Nephron (organoid): Measurements from ENCODE around the gene CDKN2B-AS1.

Source experiments
- H3K27ac Mint-ChIP-seq, 3 experiments: 2 replicates each; pipeline ENCODE4 v1.8.0; 2020; ENCODE audit warnings: mixed read lengths in 3 of 3, mild to moderate bottlenecking in 2 of 3, moderate library complexity in 1 of 3
- H3K27me3 Mint-ChIP-seq: 2 replicates; pipeline ENCODE4 v1.8.0; 2021; ENCODE audit warnings: low read depth, mild to moderate bottlenecking, moderate library complexity, mixed read lengths
- H3K36me3 Mint-ChIP-seq: 2 replicates; pipeline ENCODE4 v1.8.0; 2020; ENCODE audit warnings: low read depth, mixed read lengths
- H3K4me1 Mint-ChIP-seq: 2 replicates; pipeline ENCODE4 v1.8.0; 2020; ENCODE audit warnings: mixed read lengths
- H3K4me3 Mint-ChIP-seq, 3 experiments: 2 replicates each; pipeline ENCODE4 v1.8.0; 2020; ENCODE audit warnings: mild to moderate bottlenecking in 3 of 3, mixed read lengths in 3 of 3, moderate library complexity in 2 of 3
- H3K9me3 Mint-ChIP-seq: 2 replicates; pipeline ENCODE4 v1.8.0; 2020; ENCODE audit warnings: mixed read lengths
- CTCF ChIP-seq, 3 experiments: fragments of 200-600 bp; sonication (generic); IDR thresholded peaks; one replicate each; pipeline ENCODE4 v1.5.0; 2021; ENCODE audit warnings: antibody characterized with exemption in 3 of 3; ENCODE audit not compliant: unreplicated experiment in 3 of 3

The CDKN2B-AS1 gene

GRCh38 chr9:22143799-22144625, 149.4 kb downstream of the CDKN2B-AS1 start:
- TF ChIP-seq CTCF (IDR thresholded peaks at IDR 0.05; ENCODE audit: unreplicated experiment in 3 of 3), result no peak
- no peaks in the 10 kb centered on the region for H3K27me3 Mint-ChIP-seq
- no peak overlapping the region for H3K27ac Mint-ChIP-seq
- H3K4me1 Mint-ChIP-seq, result no peaks in the 10 kb centered on the region
- no peak overlapping the region for H3K4me3 Mint-ChIP-seq
- no peaks in the 10 kb centered on the region for H3K36me3 Mint-ChIP-seq
- no peaks in the 10 kb centered on the region for H3K9me3 Mint-ChIP-seq

- no peaks in the 10 kb centered on the region for H3K27me3 Mint-ChIP-seq
- no peaks in the 10 kb centered on the region for H3K4me1 Mint-ChIP-seq
Measured at GRCh38 chr9:22146604-22147003, 152.0 kb downstream of the CDKN2B-AS1 start.

GRCh38 chr9:22147813-22148527, 153.4 kb downstream of the CDKN2B-AS1 start:
- H3K9me3 Mint-ChIP-seq, result no peaks in the 10 kb centered on the region
- no peak overlapping the region for H3K4me3 Mint-ChIP-seq
- no peaks in the 10 kb centered on the region for H3K36me3 Mint-ChIP-seq

More at GRCh38 chr9:22146604-22147003, 152.0 kb downstream of the CDKN2B-AS1 start:
- Mint-ChIP-seq H3K27ac (no peak overlapping the region), H3K4me3 (no peak overlapping the region), H3K36me3 (no peaks in the 10 kb centered on the region), H3K9me3 (no peaks in the 10 kb centered on the region)
- no peak for TF ChIP-seq CTCF (IDR thresholded peaks at IDR 0.05; ENCODE audit: unreplicated experiment in 3 of 3)

GRCh38 chr9:22148528-22148875, 153.9 kb downstream of the CDKN2B-AS1 start:
- TF ChIP-seq CTCF (IDR thresholded peaks at IDR 0.05; ENCODE audit: unreplicated experiment in 3 of 3), result no peak
- Mint-ChIP-seq H3K27ac (no peak overlapping the region), H3K9me3 (no peaks in the 10 kb centered on the region), H3K36me3 (no peaks in the 10 kb centered on the region), H3K4me1 (no peaks in the 10 kb centered on the region), H3K4me3 (no peak overlapping the region), H3K27me3 (no peaks in the 10 kb centered on the region)

More at GRCh38 chr9:22147813-22148527, 153.4 kb downstream of the CDKN2B-AS1 start:
- H3K27ac Mint-ChIP-seq, result no peak overlapping the region
- no peaks in the 10 kb centered on the region for H3K4me1 Mint-ChIP-seq
- no peaks in the 10 kb centered on the region for H3K27me3 Mint-ChIP-seq
- TF ChIP-seq CTCF (IDR thresholded peaks at IDR 0.05; ENCODE audit: unreplicated experiment in 3 of 3), result no peak

GRCh38 chr9:22148876-22149637, 154.5 kb downstream of the CDKN2B-AS1 start:
- Mint-ChIP-seq H3K4me3 (no peak overlapping the region), H3K27ac (no peak overlapping the region), H3K27me3 (no peaks in the 10 kb centered on the region), H3K36me3 (no peaks in the 10 kb centered on the region), H3K4me1 (no peaks in the 10 kb centered on the region), H3K9me3 (no peaks in the 10 kb centered on the region)
- TF ChIP-seq CTCF (IDR thresholded peaks at IDR 0.05; ENCODE audit: unreplicated experiment in 3 of 3), result no peak
